IMR-90 (cell line): Measurements from ENCODE around the gene PATJ. TPM values are rescaled to one million over a fixed set of nuclear protein-coding genes. Genes with fewer than 3 reads are reported as not detected.

ENCODE experiments used
- ATAC-seq: fragments of 200-7000 bp; cut with Tn5 transposase; 2 replicates; pipeline ENCODE4 v1.9.1; 2020; ENCODE audit warnings: low read depth, mild to moderate bottlenecking, moderate library complexity
- BruUV-seq: library from RNA; stranded (reverse); fragments of 400-500 nt; replicated peaks from 2 replicates; lab custom pipeline; 2021; lab: Mats Ljungman, UMichigan
- CTCF ChIA-PET: fragments of 300-600 bp; formaldehyde crosslinking; extraction: SDS; loops from one replicate; lab custom pipeline; 2021; ENCODE audit warnings: antibody characterized with exemption; lab: Yijun Ruan, JAX
- POLR2A ChIA-PET: fragments of 300-600 bp; sonication (Branson Sonifier 250); formaldehyde crosslinking; loops from one replicate; lab custom pipeline; 2022; ENCODE audit warnings: antibody characterized with exemption; ENCODE audit not compliant: unreplicated experiment; lab: Charles Lee
- DNase-seq: peaks from one replicate; pipeline ENCODE4 v3.0.0; 2013
- H2AFZ ChIP-seq: replicated peaks from 2 replicates; pipeline ENCODE3; 2013; ENCODE audit warnings: low read length, mild to moderate bottlenecking; ENCODE audit not compliant: poor library complexity
- H2AK5ac ChIP-seq: 2 replicates; pipeline ENCODE4 v1.6.1; 2013; ENCODE audit warnings: low read depth, low read length, inconsistent platforms
- H2AK9ac ChIP-seq: replicated peaks from 2 replicates; pipeline ENCODE3; 2013; ENCODE audit warnings: mild to moderate bottlenecking, low read depth, low read length, moderate library complexity; ENCODE audit not compliant: poor library complexity
- H2BK120ac ChIP-seq: 2 replicates; pipeline ENCODE4 v1.6.1; 2013; ENCODE audit warnings: low read depth, low read length, inconsistent platforms
- H2BK15ac ChIP-seq: 3 replicates; pipeline ENCODE4 v1.6.1; 2013; ENCODE audit warnings: low read depth, low read length, inconsistent platforms
- H2BK20ac ChIP-seq: 2 replicates; pipeline ENCODE4 v1.6.1; 2013; ENCODE audit warnings: low read depth, mild to moderate bottlenecking, inconsistent platforms, low read length, moderate library complexity
- H2BK5ac ChIP-seq: 2 replicates; pipeline ENCODE4 v1.6.1; 2013; ENCODE audit warnings: mild to moderate bottlenecking, low read depth, low read length, inconsistent platforms; ENCODE audit not compliant: poor library complexity, severe bottlenecking
- H3K14ac ChIP-seq: replicated peaks from 2 replicates; pipeline ENCODE4 v1.6.1; 2013; ENCODE audit warnings: low read depth, low read length, inconsistent platforms
- H3K18ac ChIP-seq: 2 replicates; pipeline ENCODE4 v1.6.1; 2013; ENCODE audit warnings: low read depth, low read length, control low read depth
- H3K23ac ChIP-seq: 2 replicates; pipeline ENCODE4 v1.6.1; 2013; ENCODE audit warnings: low read depth, low read length, inconsistent platforms
- H3K27ac ChIP-seq: 2 replicates; pipeline ENCODE4 v1.5.1; 2013; ENCODE audit warnings: mild to moderate bottlenecking, control low read depth, low read length; ENCODE audit not compliant: insufficient read depth
- H3K27me3 ChIP-seq: 2 replicates; pipeline ENCODE4 v1.6.1; 2013; ENCODE audit warnings: low read length; ENCODE audit not compliant: control insufficient read depth, insufficient read depth
- H3K36me3 ChIP-seq: 2 replicates; pipeline ENCODE4 v1.6.1; 2013; ENCODE audit warnings: low read length, mixed read lengths; ENCODE audit not compliant: control insufficient read depth, insufficient read depth
- H3K4ac ChIP-seq: 2 replicates; pipeline ENCODE4 v1.6.1; 2013; ENCODE audit warnings: low read depth, low read length, inconsistent platforms
- H3K4me1 ChIP-seq: 2 replicates; pipeline ENCODE4 v1.6.1; 2013; ENCODE audit warnings: low read length, mixed read lengths; ENCODE audit not compliant: control insufficient read depth, insufficient read depth
- H3K4me2 ChIP-seq: 2 replicates; pipeline ENCODE4 v1.6.1; 2013; ENCODE audit warnings: low read depth, mild to moderate bottlenecking, control low read depth, low read length, moderate library complexity
- H3K4me3 ChIP-seq: 2 replicates; pipeline ENCODE4 v1.5.1; 2013; ENCODE audit warnings: low read depth, mild to moderate bottlenecking, control low read depth, low read length, moderate library complexity; ENCODE audit not compliant: insufficient read depth
- H3K56ac ChIP-seq: 2 replicates; pipeline ENCODE4 v1.6.1; 2013; ENCODE audit warnings: low read length, inconsistent platforms; ENCODE audit not compliant: insufficient read depth; ENCODE audit errors: extremely low read depth
- H3K79me1 ChIP-seq, 2 experiments: 2 replicates each; pipeline ENCODE4 v1.6.1; 2013; ENCODE audit warnings: low read length in 2 of 2, inconsistent platforms in 1 of 2, low read depth in 1 of 2
- H3K9ac ChIP-seq: 2 replicates; pipeline ENCODE4 v1.6.1; 2013; ENCODE audit warnings: low read depth, low read length, control low read depth
- H3K9me1 ChIP-seq: 2 replicates; pipeline ENCODE4 v1.6.1; 2013; ENCODE audit warnings: low read length, inconsistent platforms; ENCODE audit not compliant: insufficient read depth
- H3K9me3 ChIP-seq: 2 replicates; pipeline ENCODE4 v1.6.1; 2013; ENCODE audit warnings: low read length; ENCODE audit not compliant: control insufficient read depth, insufficient read depth
- H4K20me1 ChIP-seq: 2 replicates; pipeline ENCODE4 v1.6.1; 2013; ENCODE audit warnings: low read length, inconsistent platforms; ENCODE audit not compliant: insufficient read depth
- H4K5ac ChIP-seq: 2 replicates; pipeline ENCODE4 v1.6.1; 2013; ENCODE audit warnings: mild to moderate bottlenecking, low read depth, low read length, control low read depth
- H4K8ac ChIP-seq, 2 experiments: 2 replicates each; pipeline ENCODE4 v1.6.1; 2013; ENCODE audit warnings: low read depth in 2 of 2, low read length in 2 of 2, control low read depth in 1 of 2, inconsistent platforms in 1 of 2
- H4K91ac ChIP-seq: 2 replicates; pipeline ENCODE4 v1.6.1; 2013; ENCODE audit warnings: low read depth, low read length, inconsistent platforms; ENCODE audit not compliant: insufficient read depth
- FOS ChIP-seq: fragments of 150-350 bp; IDR thresholded peaks from 2 replicates; pipeline ENCODE4 v1.6.1; 2016; ENCODE audit warnings: low read depth, low read length
- USF2 ChIP-seq: fragments of 150-350 bp; IDR thresholded peaks from 2 replicates; pipeline ENCODE4 v1.6.1; 2017; ENCODE audit warnings: mild to moderate bottlenecking, antibody characterized with exemption, low read length, low read depth
- WGBS, 2 experiments: methylation state at CpG; one replicate each; pipeline versions ENCODE4 v1.1.5 to v1.1.7; 2013; ENCODE audit warnings: missing lambda C conversion rate in 2 of 2; ENCODE audit not compliant: insufficient read length in 1 of 2; ENCODE audit errors: extremely low coverage in 2 of 2; 5-methylcytosine and 5-hydroxymethylcytosine counted together
- dilution Hi-C: fragments of 300-500 bp; cut with HindIII; formaldehyde crosslinking; loops from one replicate; pipeline ENCODE4 v1.14.3; 2018; ENCODE audit warnings: low sequenced_read_pairs; ENCODE audit not compliant: unreplicated experiment
- in situ Hi-C: fragments of 300-500 bp; cut with MboI; formaldehyde crosslinking; loops from 3 replicates; pipeline ENCODE4 v1.14.3; 2019; ENCODE audit warnings: low sequenced_read_pairs, inconsistent platforms, mixed read lengths
- intact Hi-C: fragments of 100-400 bp; cut with micrococcal nuclease; formaldehyde crosslinking; loops from 2 replicates; pipeline ENCODE4 v1.10.0; 2022
- polyA plus RNA-seq, 3 experiments: library from polyadenylated mRNA; depleted of rRNA; stranded (reverse); fragments of >200 nt; gene quantifications; 2 replicates each; pipeline ENCODE4 v1.2.3, GENCODE V29; 2012; ENCODE audit warnings: low replicate concordance in 1 of 3
- total RNA-seq: library from RNA; depleted of rRNA; stranded (reverse); fragments of >200 nt; gene quantifications from 2 replicates; pipeline ENCODE4 v1.2.3, GENCODE V29; 2012

The PATJ gene
- total and polyA plus RNA-seq, 2 of the 4 experiments (the other 2 are of a cell fraction), result 2.0 to 3.4 TPM

GRCh38 chr1:61812916-61813315 lies 70.6 kb downstream of the PATJ start:
- ChIA-PET CTCF (no interaction called here), POLR2A (no interaction called here)
- Histone ChIP-seq H2BK15ac (no peak overlapping the region), H3K14ac (no peak overlapping the region), H3K79me1 (no peaks in the 10 kb centered on the region), H3K18ac (no peak overlapping the region), H3K9me3 (no peaks in the 10 kb centered on the region), H3K27ac (no peak overlapping the region), H3K4me2 (no peak overlapping the region), H4K91ac (no peak overlapping the region), H3K4me3 (no peak overlapping the region), H3K4ac (no peak overlapping the region), H2BK120ac (no peak overlapping the region), H3K27me3 (no peaks in the 10 kb centered on the region), H3K36me3 (no peaks in the 10 kb centered on the region), H3K56ac (no peak overlapping the region), H3K9ac (no peak overlapping the region), H2AK5ac (no peak overlapping the region), H4K5ac (no peak overlapping the region), H3K4me1 (no peaks in the 10 kb centered on the region; the same call in 1 of the 2 replicates), H4K8ac (no peak overlapping the region), H2AK9ac (no peak overlapping the region), H2BK20ac (no peak overlapping the region), H4K20me1 (no peaks in the 10 kb centered on the region), H3K9me1 (no peaks in the 10 kb centered on the region), H3K23ac (no peak overlapping the region), H2BK5ac (no peak overlapping the region), H2AFZ (no peak overlapping the region)
- intact Hi-C loops, result no loop called here
- in situ Hi-C loops, result no loop called here
- no TSS peak for BruUV-seq
- dilution Hi-C loops, result no loop called here
- DNase-seq (peak; percentile 4), ATAC-seq (no peak; the same call in 1 of the 2 replicates)
- no peak for TF ChIP-seq USF2
- no peak for TF ChIP-seq FOS
- no CpG with 5 or more reads among the region's 1 CpG for WGBS, 2 experiments
